Smooth muscle cell (in vitro differentiated cells): ENCODE measurements around the gene PCDH15. TPM values are rescaled to one million over a fixed set of nuclear protein-coding genes. Genes with fewer than 3 reads are reported as not detected.

Experiments
- DNase-seq: peaks from one replicate; lab custom pipeline; 2025; ENCODE audit not compliant: unreplicated experiment; lab: John Stamatoyannopoulos, UW
- H2AFZ ChIP-seq: fragments of 200-600 bp; sonication (generic); 2 replicates; pipeline ENCODE4 v1.6.0; 2016; ENCODE audit warnings: antibody characterized with exemption, low read depth, mild to moderate bottlenecking
- H3F3A ChIP-seq: fragments of 200-600 bp; sonication (generic); 2 replicates; pipeline ENCODE4 v1.6.0; 2017; ENCODE audit warnings: antibody characterized with exemption, low read depth
- H3K27ac ChIP-seq: fragments of 200-600 bp; sonication (generic); 2 replicates; pipeline ENCODE4 v1.5.1; 2016; ENCODE audit warnings: low read depth, mild to moderate bottlenecking
- H3K27me3 ChIP-seq: fragments of 200-600 bp; sonication (generic); 2 replicates; pipeline ENCODE4 v1.6.1; 2016; ENCODE audit warnings: low read depth, mild to moderate bottlenecking
- H3K36me3 ChIP-seq: fragments of 200-600 bp; sonication (generic); 2 replicates; pipeline ENCODE4 v1.5.1; 2016; ENCODE audit warnings: low read depth
- H3K4me1 ChIP-seq: fragments of 200-600 bp; sonication (generic); 2 replicates; pipeline ENCODE4 v1.5.1; 2016; ENCODE audit warnings: low read depth
- H3K4me2 ChIP-seq: fragments of 200-600 bp; sonication (generic); 2 replicates; pipeline ENCODE4 v1.6.0; 2016; ENCODE audit warnings: mild to moderate bottlenecking
- H3K4me3 ChIP-seq: fragments of 200-600 bp; sonication (generic); 2 replicates; pipeline ENCODE4 v1.5.1; 2016; ENCODE audit warnings: mild to moderate bottlenecking
- H3K79me2 ChIP-seq: fragments of 200-600 bp; sonication (generic); 2 replicates; pipeline ENCODE4 v1.6.0; 2016; ENCODE audit warnings: low read depth, mild to moderate bottlenecking
- H3K9ac ChIP-seq: fragments of 200-600 bp; sonication (generic); 2 replicates; pipeline ENCODE4 v1.6.0; 2016; ENCODE audit warnings: low read depth
- H3K9me3 ChIP-seq: fragments of 200-600 bp; sonication (generic); replicated peaks from 2 replicates; pipeline ENCODE4 v1.5.1; 2016; ENCODE audit warnings: low read depth
- H4K20me1 ChIP-seq: fragments of 200-600 bp; sonication (generic); 2 replicates; pipeline ENCODE4 v1.6.0; 2016; ENCODE audit warnings: low read depth
- WGBS: methylation state at CpG from one replicate; pipeline ENCODE4 v1.1.7; 2016; ENCODE audit warnings: low lambda C conversion rate; 5-methylcytosine and 5-hydroxymethylcytosine counted together
- polyA plus RNA-seq: library from polyadenylated mRNA; unstranded; fragments of >200 nt; fragmentation: Nextera tagmentation; extraction: Ambion mirVana; gene quantifications from 2 replicates; pipeline ENCODE4 v1.2.1, GENCODE V29; 2016
- total RNA-seq: library from RNA; depleted of rRNA; stranded (reverse); fragments of >200 nt; gene quantifications from 2 replicates; pipeline ENCODE4 v1.2.3, GENCODE V29; 2014
- TF ChIP-seq, protein P1 (sequence below): fragments of 200-600 bp; sonication (generic); IDR thresholded peaks from 2 replicates; pipeline ENCODE4 v1.5.1; 2017; ENCODE audit warnings: borderline replicate concordance, mild to moderate bottlenecking, antibody characterized with exemption; ENCODE audit not compliant: insufficient read depth, poor library complexity, severe bottlenecking

PCDH15 gene
- total RNA-seq = not detected in 2 replicates
- polyA plus RNA-seq = not detected in 2 replicates

DNA sequence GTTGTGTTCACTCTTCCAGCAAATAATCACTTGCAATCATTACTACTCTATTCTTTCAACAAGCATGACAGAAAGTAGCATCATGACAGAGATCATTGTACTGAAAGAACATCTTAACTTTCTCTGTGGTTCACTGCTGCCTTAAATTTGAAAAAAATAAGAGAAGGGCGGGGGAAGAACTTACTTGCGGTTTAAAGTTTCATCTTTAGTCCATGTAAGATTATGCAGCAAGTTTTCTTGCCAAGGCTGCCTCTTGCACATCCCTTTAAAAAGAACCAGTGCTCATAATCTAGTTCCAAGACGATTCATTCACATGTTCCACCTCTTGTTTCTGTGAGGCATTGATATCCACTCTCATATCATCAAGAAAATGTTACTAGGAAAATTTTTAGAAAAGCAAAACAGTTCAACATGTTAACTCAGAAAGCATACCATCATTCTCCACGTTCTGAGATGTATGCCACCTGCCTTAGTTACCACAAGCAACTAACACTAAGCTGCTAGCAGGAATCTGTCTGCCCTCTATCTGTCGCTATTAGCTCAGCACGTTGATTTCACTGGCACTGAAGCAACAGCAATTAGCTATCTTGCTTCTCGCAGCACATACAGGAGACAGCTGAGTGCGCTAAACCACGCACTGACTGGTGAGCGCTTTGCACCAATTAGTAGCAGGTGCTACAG, at the start of gene PCDH15:
PCDH15 (minus strand) TSS at position 491 of the 681 bp plus-strand sequence. CDS start 136,969 bp downstream, outside the sequence.
- H3K9ac ChIP-seq = no peak within 1 kb of the TSS
- H3K4me1 ChIP-seq = peaks cover 4% of the 10 kb centered on the region
- H3F3A ChIP-seq = no peaks in the 10 kb centered on the region
- H3K9me3 ChIP-seq = no peaks in the 10 kb centered on the region
- H2AFZ ChIP-seq = no peak within 1 kb of the TSS
- no peak for DNase-seq
- H3K27ac ChIP-seq = no peak within 1 kb of the TSS
- peaks cover 14% of the 10 kb centered on the region for H3K27me3 ChIP-seq
- TF ChIP-seq, protein P1, sequence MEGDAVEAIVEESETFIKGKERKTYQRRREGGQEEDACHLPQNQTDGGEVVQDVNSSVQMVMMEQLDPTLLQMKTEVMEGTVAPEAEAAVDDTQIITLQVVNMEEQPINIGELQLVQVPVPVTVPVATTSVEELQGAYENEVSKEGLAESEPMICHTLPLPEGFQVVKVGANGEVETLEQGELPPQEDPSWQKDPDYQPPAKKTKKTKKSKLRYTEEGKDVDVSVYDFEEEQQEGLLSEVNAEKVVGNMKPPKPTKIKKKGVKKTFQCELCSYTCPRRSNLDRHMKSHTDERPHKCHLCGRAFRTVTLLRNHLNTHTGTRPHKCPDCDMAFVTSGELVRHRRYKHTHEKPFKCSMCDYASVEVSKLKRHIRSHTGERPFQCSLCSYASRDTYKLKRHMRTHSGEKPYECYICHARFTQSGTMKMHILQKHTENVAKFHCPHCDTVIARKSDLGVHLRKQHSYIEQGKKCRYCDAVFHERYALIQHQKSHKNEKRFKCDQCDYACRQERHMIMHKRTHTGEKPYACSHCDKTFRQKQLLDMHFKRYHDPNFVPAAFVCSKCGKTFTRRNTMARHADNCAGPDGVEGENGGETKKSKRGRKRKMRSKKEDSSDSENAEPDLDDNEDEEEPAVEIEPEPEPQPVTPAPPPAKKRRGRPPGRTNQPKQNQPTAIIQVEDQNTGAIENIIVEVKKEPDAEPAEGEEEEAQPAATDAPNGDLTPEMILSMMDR = peak; percentile 12
- peak within 1 kb of the TSS; percentile 55 for H3K4me2 ChIP-seq
- no peaks in the 10 kb centered on the region for H3K36me3 ChIP-seq
- no peak within 1 kb of the TSS for H3K4me3 ChIP-seq
- no peaks in the 10 kb centered on the region for H3K79me2 ChIP-seq
- 32% methylated on average over 10 of the region's 10 CpGs for WGBS
- H4K20me1 ChIP-seq = no peaks in the 10 kb centered on the region

DNA sequence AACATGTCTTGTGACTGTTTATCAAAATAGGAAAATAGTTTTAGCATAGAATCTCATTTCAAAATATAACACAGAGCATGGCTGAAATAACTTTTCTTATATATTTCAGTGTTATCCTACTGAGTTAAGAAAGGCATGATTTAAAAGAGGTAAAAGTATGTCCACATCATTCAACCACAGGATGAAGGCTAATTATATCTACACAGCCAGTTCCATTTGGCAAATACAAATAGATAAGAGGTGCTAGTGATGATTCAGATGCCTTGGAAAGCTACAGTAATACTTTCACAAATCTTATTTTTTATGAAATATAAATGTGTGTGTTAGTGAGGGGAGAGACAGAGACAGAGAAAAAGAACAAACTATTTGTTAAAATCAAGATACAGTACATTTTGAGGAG, 42.9 kb upstream of the PCDH15 start:
- Histone ChIP-seq H3K79me2 (no peaks in the 10 kb centered on the region), H3K9ac (no peak overlapping the region), H3K36me3 (no peaks in the 10 kb centered on the region), H3K4me2 (no peak overlapping the region), H3K27ac (no peak overlapping the region), H3K4me3 (no peak overlapping the region), H3K27me3 (no peaks in the 10 kb centered on the region), H3F3A (no peaks in the 10 kb centered on the region), H4K20me1 (no peaks in the 10 kb centered on the region), H2AFZ (no peak overlapping the region), H3K9me3 (no peaks in the 10 kb centered on the region), H3K4me1 (no peaks in the 10 kb centered on the region)
- TF ChIP-seq, protein P1 = no peak
- DNase-seq = no peak

DNA sequence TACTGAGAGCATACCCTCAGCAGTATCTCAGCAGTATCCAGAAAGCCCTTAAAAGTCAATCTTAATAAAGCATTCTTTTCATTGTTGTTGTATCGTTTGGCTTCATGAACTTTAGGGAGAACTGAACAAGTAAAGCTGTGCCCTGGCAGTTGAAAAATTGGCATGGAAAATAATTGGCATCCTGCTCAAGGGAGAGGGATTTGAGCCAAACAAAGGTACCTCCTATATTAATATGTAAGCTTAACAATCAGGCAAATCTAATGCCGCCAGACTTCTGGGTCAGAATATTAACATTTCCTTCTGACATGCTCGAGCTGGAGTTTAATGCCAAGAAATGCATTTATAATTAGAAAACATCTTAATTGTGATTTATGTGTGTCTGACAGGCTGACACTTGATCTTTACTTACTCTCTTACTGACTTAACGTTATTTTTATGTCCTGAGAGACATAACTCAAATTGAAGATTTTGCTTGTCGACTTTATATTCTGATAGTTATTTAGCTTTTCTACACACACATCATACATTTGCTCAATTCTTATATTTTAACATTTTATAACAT, 42.1 kb upstream of the PCDH15 start:
- TF ChIP-seq, protein P1 = no peak
- no peak overlapping the region for H3K4me2 ChIP-seq
- H3K27ac ChIP-seq = no peak overlapping the region
- no peaks in the 10 kb centered on the region for H3K27me3 ChIP-seq
- H3K36me3 ChIP-seq = no peaks in the 10 kb centered on the region
- no peak for DNase-seq
- H3K79me2 ChIP-seq = no peaks in the 10 kb centered on the region
- no peaks in the 10 kb centered on the region for H4K20me1 ChIP-seq
- H3K9me3 ChIP-seq = no peaks in the 10 kb centered on the region
- H3K4me1 ChIP-seq = no peaks in the 10 kb centered on the region
- no peak overlapping the region for H2AFZ ChIP-seq
- WGBS = 81% methylated on average over 5 of the region's 5 CpGs
- no peak overlapping the region for H3K9ac ChIP-seq
- H3F3A ChIP-seq = no peaks in the 10 kb centered on the region
- no peak overlapping the region for H3K4me3 ChIP-seq

DNA sequence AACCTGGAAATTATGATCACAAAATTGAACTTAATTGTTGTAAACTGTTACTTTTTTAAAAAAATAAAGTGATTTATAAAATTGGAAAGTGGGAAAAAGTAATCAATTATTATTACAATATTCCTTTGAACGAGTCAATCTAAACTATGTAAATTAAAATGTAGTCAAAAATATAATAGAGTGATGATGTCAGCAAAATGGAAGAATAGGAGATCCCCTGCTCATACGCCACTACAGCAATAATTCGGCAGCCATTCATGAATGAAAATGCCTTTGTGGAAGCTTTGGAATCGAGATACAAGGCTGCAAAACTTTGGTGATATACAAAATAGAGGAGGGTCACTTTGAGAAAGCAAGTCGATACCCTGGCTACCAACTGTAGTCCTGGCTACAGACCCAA, 36.4 kb upstream of the PCDH15 start:
- no peak overlapping the region for H3K4me3 ChIP-seq
- no peak overlapping the region for H3K27ac ChIP-seq
- H4K20me1 ChIP-seq = no peaks in the 10 kb centered on the region
- no peaks in the 10 kb centered on the region for H3K36me3 ChIP-seq
- H3K4me2 ChIP-seq = no peak overlapping the region
- H3K9ac ChIP-seq = no peak overlapping the region
- WGBS = 88% methylated on average over 5 of the region's 5 CpGs
- no peaks in the 10 kb centered on the region for H3K27me3 ChIP-seq
- H3F3A ChIP-seq = no peaks in the 10 kb centered on the region
- no peak overlapping the region for H2AFZ ChIP-seq
- no peaks in the 10 kb centered on the region for H3K4me1 ChIP-seq
- no peak for DNase-seq
- TF ChIP-seq, protein P1 = no peak
- no peaks in the 10 kb centered on the region for H3K9me3 ChIP-seq
- no peaks in the 10 kb centered on the region for H3K79me2 ChIP-seq
